ES-I3 (cell line): Measurements from ENCODE around the gene CHRNA1.

Experiments
- H3K36me3 ChIP-seq: 2 replicates; pipeline ENCODE4 v1.6.1; 2013; ENCODE audit warnings: mild to moderate bottlenecking, low read length, control low read depth, moderate library complexity; ENCODE audit not compliant: insufficient read depth
- H3K4me1 ChIP-seq: 2 replicates; pipeline ENCODE4 v1.6.1; 2013; ENCODE audit warnings: mild to moderate bottlenecking, control low read depth, low read length; ENCODE audit not compliant: insufficient read depth
- H3K9ac ChIP-seq: 2 replicates; pipeline ENCODE4 v1.6.1; 2013; ENCODE audit warnings: low read depth, mild to moderate bottlenecking, low read length, moderate library complexity
- H3K9me3 ChIP-seq: 2 replicates; pipeline ENCODE4 v1.6.1; 2013; ENCODE audit warnings: mild to moderate bottlenecking, low read length, moderate library complexity; ENCODE audit not compliant: control insufficient read depth, insufficient read depth

CHRNA1 gene

GRCh38 chr2:174776675-174777074, 12.4 kb upstream of the CHRNA1 start:
- no peaks in the 10 kb centered on the region for H3K9me3 ChIP-seq
- H3K36me3 ChIP-seq: no peaks in the 10 kb centered on the region
- H3K4me1 ChIP-seq: peaks cover 60% of the 10 kb centered on the region
- H3K9ac ChIP-seq: no peak overlapping the region

GRCh38 chr2:174776223-174776622, 12.0 kb upstream of the CHRNA1 start:
- Histone ChIP-seq H3K9ac (no peak overlapping the region), H3K36me3 (no peaks in the 10 kb centered on the region), H3K9me3 (no peaks in the 10 kb centered on the region), H3K4me1 (peaks cover 62% of the 10 kb centered on the region)

GRCh38 chr2:174775571-174775980, 11.3 kb upstream of the CHRNA1 start:
- peaks cover 63% of the 10 kb centered on the region for H3K4me1 ChIP-seq
- H3K9me3 ChIP-seq: no peaks in the 10 kb centered on the region
- H3K9ac ChIP-seq: no peak overlapping the region
- no peaks in the 10 kb centered on the region for H3K36me3 ChIP-seq

- no peaks in the 10 kb centered on the region for H3K9me3 ChIP-seq
- H3K9ac ChIP-seq: no peak overlapping the region
- H3K4me1 ChIP-seq: peaks cover 59% of the 10 kb centered on the region
- no peaks in the 10 kb centered on the region for H3K36me3 ChIP-seq
These were observed 10.6 kb upstream of the CHRNA1 start for GRCh38 chr2:174774886-174775285.

- Histone ChIP-seq H3K9ac (no peak overlapping the region), H3K4me1 (peaks cover 48% of the 10 kb centered on the region), H3K36me3 (no peaks in the 10 kb centered on the region), H3K9me3 (no peaks in the 10 kb centered on the region)
These were observed 8.9 kb upstream of the CHRNA1 start for GRCh38 chr2:174773215-174773614.

GRCh38 chr2:174772472-174772801, 8.2 kb upstream of the CHRNA1 start:
- Histone ChIP-seq H3K4me1 (peaks cover 42% of the 10 kb centered on the region), H3K9ac (peak overlapping the region; percentile 14; the same call in 1 of the 2 replicates), H3K9me3 (no peaks in the 10 kb centered on the region), H3K36me3 (no peaks in the 10 kb centered on the region)

- H3K9ac ChIP-seq: peak overlapping the region; percentile 14
- no peaks in the 10 kb centered on the region for H3K36me3 ChIP-seq
- peaks cover 40% of the 10 kb centered on the region for H3K4me1 ChIP-seq
- H3K9me3 ChIP-seq: no peaks in the 10 kb centered on the region
These were observed 7.6 kb upstream of the CHRNA1 start for GRCh38 chr2:174771631-174772471.

GRCh38 chr2:174771136-174771535, 6.9 kb upstream of the CHRNA1 start:
- Histone ChIP-seq H3K36me3 (no peaks in the 10 kb centered on the region), H3K9ac (no peak overlapping the region; the same call in 1 of the 2 replicates), H3K4me1 (peaks cover 36% of the 10 kb centered on the region), H3K9me3 (no peaks in the 10 kb centered on the region)

GRCh38 chr2:174768557-174768956, 4.3 kb upstream of the CHRNA1 start:
- Histone ChIP-seq H3K9me3 (no peaks in the 10 kb centered on the region), H3K9ac (no peak overlapping the region), H3K36me3 (no peaks in the 10 kb centered on the region), H3K4me1 (peaks cover 27% of the 10 kb centered on the region)

GRCh38 chr2:174766271-174766670, 2.0 kb upstream of the CHRNA1 start:
- no peaks in the 10 kb centered on the region for H3K36me3 ChIP-seq

GRCh38 chr2:174765576-174765975, 1.3 kb upstream of the CHRNA1 start:
- H3K9ac ChIP-seq: no peak overlapping the region
- no peaks in the 10 kb centered on the region for H3K36me3 ChIP-seq
- H3K4me1 ChIP-seq: peaks cover 17% of the 10 kb centered on the region
- no peaks in the 10 kb centered on the region for H3K9me3 ChIP-seq

More at GRCh38 chr2:174766271-174766670, 2.0 kb upstream of the CHRNA1 start:
- peaks cover 22% of the 10 kb centered on the region for H3K4me1 ChIP-seq
- no peaks in the 10 kb centered on the region for H3K9me3 ChIP-seq
- H3K9ac ChIP-seq: no peak overlapping the region

- peaks cover 12% of the 10 kb centered on the region for H3K4me1 ChIP-seq
- no peaks in the 10 kb centered on the region for H3K9me3 ChIP-seq
- no peak overlapping the region for H3K9ac ChIP-seq
- no peaks in the 10 kb centered on the region for H3K36me3 ChIP-seq
These were observed 492 bp downstream of the CHRNA1 start for GRCh38 chr2:174763780-174764179.

GRCh38 chr2:174762464-174762863, 1.8 kb downstream of the CHRNA1 start:
- Histone ChIP-seq H3K4me1 (peaks cover 12% of the 10 kb centered on the region), H3K9ac (no peak overlapping the region), H3K36me3 (no peaks in the 10 kb centered on the region), H3K9me3 (no peaks in the 10 kb centered on the region)

- Histone ChIP-seq H3K9ac (no peak overlapping the region), H3K36me3 (no peaks in the 10 kb centered on the region), H3K4me1 (peaks cover 12% of the 10 kb centered on the region), H3K9me3 (no peaks in the 10 kb centered on the region)
These were observed 2.4 kb downstream of the CHRNA1 start for GRCh38 chr2:174761837-174762236.

GRCh38 chr2:174760845-174761473, 3.3 kb downstream of the CHRNA1 start:
- H3K9ac ChIP-seq: no peak overlapping the region
- no peaks in the 10 kb centered on the region for H3K36me3 ChIP-seq
- peaks cover 12% of the 10 kb centered on the region for H3K4me1 ChIP-seq
- H3K9me3 ChIP-seq: no peaks in the 10 kb centered on the region
